B cell (primary cell): ENCODE measurements around the gene EXOC7.

Source experiments
- EZH2 ChIP-seq: IDR thresholded peaks from 2 replicates; pipeline ENCODE4 v1.6.1; 2012; ENCODE audit warnings: borderline replicate concordance, low read depth, mild to moderate bottlenecking, moderate library complexity, low read length; ENCODE audit not compliant: insufficient read depth, poor library complexity, severe bottlenecking
- TF ChIP-seq, protein P1 (sequence below): fragments of 200-600 bp; IDR thresholded peaks from one replicate; pipeline ENCODE4 v1.8.0; 2022; ENCODE audit warnings: antibody characterized with exemption, mild to moderate bottlenecking

DNA sequence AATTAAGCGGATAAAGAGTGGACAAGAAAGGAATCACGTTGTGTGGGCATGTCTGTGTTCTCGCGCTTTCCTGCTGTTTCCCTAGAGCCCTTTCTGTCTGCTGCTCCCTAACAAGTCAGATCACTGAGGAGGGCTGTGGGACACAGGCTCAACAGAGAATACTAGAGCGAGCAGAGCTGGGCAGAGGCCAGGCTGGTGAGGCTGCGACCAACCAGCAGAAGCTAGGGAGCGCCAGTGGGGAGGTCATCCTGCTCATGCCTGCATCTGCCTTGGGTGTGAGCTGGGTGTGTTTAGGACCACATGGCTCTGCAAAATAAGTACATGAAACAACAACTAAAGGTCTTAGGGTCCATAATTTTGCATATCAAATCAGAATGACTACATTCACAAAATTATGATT, 49.0 kb upstream of the EXOC7 start:
- TF ChIP-seq, protein P1, sequence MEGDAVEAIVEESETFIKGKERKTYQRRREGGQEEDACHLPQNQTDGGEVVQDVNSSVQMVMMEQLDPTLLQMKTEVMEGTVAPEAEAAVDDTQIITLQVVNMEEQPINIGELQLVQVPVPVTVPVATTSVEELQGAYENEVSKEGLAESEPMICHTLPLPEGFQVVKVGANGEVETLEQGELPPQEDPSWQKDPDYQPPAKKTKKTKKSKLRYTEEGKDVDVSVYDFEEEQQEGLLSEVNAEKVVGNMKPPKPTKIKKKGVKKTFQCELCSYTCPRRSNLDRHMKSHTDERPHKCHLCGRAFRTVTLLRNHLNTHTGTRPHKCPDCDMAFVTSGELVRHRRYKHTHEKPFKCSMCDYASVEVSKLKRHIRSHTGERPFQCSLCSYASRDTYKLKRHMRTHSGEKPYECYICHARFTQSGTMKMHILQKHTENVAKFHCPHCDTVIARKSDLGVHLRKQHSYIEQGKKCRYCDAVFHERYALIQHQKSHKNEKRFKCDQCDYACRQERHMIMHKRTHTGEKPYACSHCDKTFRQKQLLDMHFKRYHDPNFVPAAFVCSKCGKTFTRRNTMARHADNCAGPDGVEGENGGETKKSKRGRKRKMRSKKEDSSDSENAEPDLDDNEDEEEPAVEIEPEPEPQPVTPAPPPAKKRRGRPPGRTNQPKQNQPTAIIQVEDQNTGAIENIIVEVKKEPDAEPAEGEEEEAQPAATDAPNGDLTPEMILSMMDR: no peak
- TF ChIP-seq EZH2: no peak
